Right atrium auricular region (tissue), 2 donors: ENCODE data around the gene CHRND. TPM values are rescaled to one million over a fixed set of nuclear protein-coding genes. Genes with fewer than 3 reads are reported as not detected.

Source experiments
- DNase-seq: peaks from one replicate; pipeline ENCODE4 v3.0.0-alpha.2; 2019; ENCODE audit warnings: low spot score
- H3K27ac ChIP-seq, 2 donors: fragments of 200-600 bp; sonication (generic); 1 replicate in 1 of 2; 2 replicates in 1 of 2; pipeline ENCODE4 v1.5.1; 2016 to 2019
- H3K27me3 ChIP-seq, 2 donors: fragments of 200-600 bp; sonication (generic); one replicate each; pipeline versions ENCODE4 v1.5.1 to v1.6.0; 2017 to 2019
- H3K36me3 ChIP-seq: fragments of 200-600 bp; sonication (generic); one replicate; pipeline ENCODE4 v1.5.1; 2016
- H3K4me1 ChIP-seq, 2 donors: fragments of 200-600 bp; sonication (generic); one replicate each; pipeline versions ENCODE4 v1.5.1 to v1.6.0; 2017 to 2019
- H3K4me3 ChIP-seq, 2 donors: fragments of 200-600 bp; sonication (generic); 1 replicate in 1 of 2; 2 replicates in 1 of 2; pipeline ENCODE4 v1.5.1; 2017 to 2019; ENCODE audit warnings: mild to moderate bottlenecking in 1 of 2, moderate library complexity in 1 of 2
- H3K9me3 ChIP-seq, 2 donors: fragments of 200-600 bp; sonication (generic); one replicate each; pipeline ENCODE4 v1.5.1; 2019
- total RNA-seq, 2 donors: library from RNA; depleted of rRNA; stranded (reverse); fragments of >200 nt; gene quantifications; one replicate each; pipeline ENCODE4 v1.1.0, GENCODE V29; 2016
- TF ChIP-seq, protein P1 (sequence below), 2 donors: fragments of 200-600 bp; sonication (generic); IDR thresholded peaks; one replicate each; pipeline ENCODE4 v1.5.1; 2019; ENCODE audit warnings: antibody characterized with exemption in 2 of 2

Gene CHRND
- total RNA-seq, 2 donors from 2014 or later = 0.19 TPM; not detected in 1

- Histone ChIP-seq H3K36me3 (peaks cover 73% of the 10 kb centered on the region), H3K9me3 (no peaks in the 10 kb centered on the region), H3K27me3 (no peaks in the 10 kb centered on the region), H3K4me1 (peaks cover 0 to 15% of the 10 kb centered on the region in 2 donors), H3K27ac (no peak overlapping the region), H3K4me3 (no peak overlapping the region)
- DNase-seq = no peak
- TF ChIP-seq, protein P1, sequence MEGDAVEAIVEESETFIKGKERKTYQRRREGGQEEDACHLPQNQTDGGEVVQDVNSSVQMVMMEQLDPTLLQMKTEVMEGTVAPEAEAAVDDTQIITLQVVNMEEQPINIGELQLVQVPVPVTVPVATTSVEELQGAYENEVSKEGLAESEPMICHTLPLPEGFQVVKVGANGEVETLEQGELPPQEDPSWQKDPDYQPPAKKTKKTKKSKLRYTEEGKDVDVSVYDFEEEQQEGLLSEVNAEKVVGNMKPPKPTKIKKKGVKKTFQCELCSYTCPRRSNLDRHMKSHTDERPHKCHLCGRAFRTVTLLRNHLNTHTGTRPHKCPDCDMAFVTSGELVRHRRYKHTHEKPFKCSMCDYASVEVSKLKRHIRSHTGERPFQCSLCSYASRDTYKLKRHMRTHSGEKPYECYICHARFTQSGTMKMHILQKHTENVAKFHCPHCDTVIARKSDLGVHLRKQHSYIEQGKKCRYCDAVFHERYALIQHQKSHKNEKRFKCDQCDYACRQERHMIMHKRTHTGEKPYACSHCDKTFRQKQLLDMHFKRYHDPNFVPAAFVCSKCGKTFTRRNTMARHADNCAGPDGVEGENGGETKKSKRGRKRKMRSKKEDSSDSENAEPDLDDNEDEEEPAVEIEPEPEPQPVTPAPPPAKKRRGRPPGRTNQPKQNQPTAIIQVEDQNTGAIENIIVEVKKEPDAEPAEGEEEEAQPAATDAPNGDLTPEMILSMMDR (IDR thresholded peaks at IDR 0.05) = no peak
Measured at GRCh38 chr2:232571026-232571474, 45.1 kb downstream of the CHRND start.

GRCh38 chr2:232573042-232573441 is 47.1 kb downstream of the CHRND start:
- no peak overlapping the region for H3K27ac ChIP-seq
- no peak for DNase-seq
- H3K9me3 ChIP-seq = no peaks in the 10 kb centered on the region
- H3K36me3 ChIP-seq = peaks cover 54% of the 10 kb centered on the region
- TF ChIP-seq, protein P1 (IDR thresholded peaks at IDR 0.05) = no peak
- peaks cover 0 to 6% of the 10 kb centered on the region in 2 donors for H3K4me1 ChIP-seq
- no peaks in the 10 kb centered on the region for H3K27me3 ChIP-seq
- no peak overlapping the region for H3K4me3 ChIP-seq

DNA sequence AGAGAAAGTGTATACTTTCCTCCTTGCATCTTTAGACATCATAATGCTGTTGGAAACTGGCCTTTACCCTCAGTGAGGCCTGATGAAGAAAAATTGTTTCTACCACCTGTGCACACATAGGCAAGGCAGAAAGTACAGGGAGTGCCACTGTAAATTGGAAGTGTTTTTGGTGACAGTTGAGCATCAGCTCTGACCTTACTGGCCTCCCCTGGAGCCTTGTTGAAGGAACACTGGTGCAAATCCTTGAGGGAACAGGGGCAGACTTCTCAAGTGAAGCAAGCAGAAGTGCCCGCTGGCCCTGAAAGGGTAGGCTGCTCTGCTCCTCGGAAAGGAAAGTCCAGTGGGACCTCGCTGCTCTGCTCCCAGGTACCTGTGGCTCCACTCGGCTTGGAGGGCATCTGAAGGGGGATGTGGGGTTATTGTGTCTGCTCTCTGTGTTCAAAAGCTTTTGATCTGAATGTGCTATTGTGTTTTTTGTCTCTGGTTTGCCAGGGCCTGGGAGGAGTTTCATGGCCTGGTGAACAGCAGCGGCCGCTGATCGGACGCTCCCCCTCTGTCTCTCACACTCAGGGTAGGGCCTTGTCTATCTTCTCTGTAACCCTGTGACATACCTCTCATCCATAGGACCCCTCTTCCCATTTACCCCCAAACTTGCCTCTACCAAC is 47.9 kb downstream of the CHRND start:
- H3K4me1 ChIP-seq = no peaks in the 10 kb centered on the region
- no peaks in the 10 kb centered on the region for H3K9me3 ChIP-seq
- TF ChIP-seq, protein P1 (IDR thresholded peaks at IDR 0.05) = no peak
- no peaks in the 10 kb centered on the region for H3K27me3 ChIP-seq
- H3K4me3 ChIP-seq = no peak overlapping the region
- no peak overlapping the region for H3K27ac ChIP-seq
- H3K36me3 ChIP-seq = peaks cover 45% of the 10 kb centered on the region
- DNase-seq = no peak

DNA sequence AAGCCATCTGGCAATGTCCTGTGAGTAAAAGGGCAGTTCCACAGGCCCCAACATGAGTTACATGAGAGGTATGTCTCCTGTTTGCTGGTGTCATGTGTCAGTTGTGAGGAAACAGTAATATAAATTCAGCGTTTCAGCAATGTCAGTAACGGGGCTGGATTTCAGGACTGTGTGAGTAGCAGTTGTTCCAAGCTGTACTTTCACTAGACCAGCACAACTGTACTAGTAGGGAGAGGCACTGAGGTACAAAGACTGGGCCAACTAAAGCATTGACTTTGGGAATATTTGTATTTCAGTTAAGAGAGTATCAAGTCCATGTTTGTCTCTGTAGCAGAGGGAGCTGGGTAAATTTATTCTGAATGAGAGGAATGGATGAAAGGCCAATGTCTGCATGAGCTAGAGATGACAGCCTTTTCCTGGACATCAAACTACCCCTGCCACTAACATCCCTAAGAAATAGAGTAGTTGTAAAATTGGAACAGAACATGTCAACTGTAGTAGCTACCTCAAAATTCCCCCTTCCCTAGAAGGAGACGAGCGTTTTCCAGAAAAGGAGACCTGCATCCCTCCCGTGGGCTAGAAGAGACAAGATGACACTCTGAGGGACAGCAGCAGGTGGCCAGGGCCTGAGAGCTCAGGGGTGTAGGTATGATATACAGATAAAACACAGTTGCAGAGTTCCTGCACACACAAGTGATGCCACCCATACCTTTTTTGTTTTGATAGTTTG is 48.9 kb downstream of the CHRND start:
- Histone ChIP-seq H3K27ac (no peak overlapping the region), H3K4me1 (no peaks in the 10 kb centered on the region), H3K36me3 (peaks cover 36% of the 10 kb centered on the region), H3K4me3 (no peak overlapping the region), H3K9me3 (no peaks in the 10 kb centered on the region), H3K27me3 (no peaks in the 10 kb centered on the region)
- no peak for DNase-seq
- TF ChIP-seq, protein P1 (IDR thresholded peaks at IDR 0.05) = no peak

GRCh38 chr2:232575404-232575746 is 49.4 kb downstream of the CHRND start:
- DNase-seq = no peak
- H3K27me3 ChIP-seq = no peaks in the 10 kb centered on the region
- no peaks in the 10 kb centered on the region for H3K4me1 ChIP-seq
- H3K36me3 ChIP-seq = peaks cover 31% of the 10 kb centered on the region
- TF ChIP-seq, protein P1 (IDR thresholded peaks at IDR 0.05) = no peak
- H3K27ac ChIP-seq = no peak overlapping the region
- H3K9me3 ChIP-seq = no peaks in the 10 kb centered on the region
- no peak overlapping the region for H3K4me3 ChIP-seq
